ENCODE measurements around the gene OLIG2. TPM values are rescaled to one million over a fixed set of nuclear protein-coding genes. Genes with fewer than 3 reads are reported as not detected.

The OLIG2 gene
- total and polyA plus RNA-seq, 2 donors (not counting 3 experiments of a cell fraction or from before 2014, with no cell fraction given) = not detected

GRCh38 chr21:33059380-33059841 is 33.7 kb downstream of the OLIG2 start:
- no peaks in the 10 kb centered on the region for H3K9me1 ChIP-seq (replicated peaks; ENCODE audit: control insufficient read depth, extremely low read depth, insufficient read depth, low read length)
- H3K27me3 ChIP-seq (ENCODE audit: control insufficient read depth in 2 of 2, insufficient read depth in 2 of 2, low read length in 2 of 2) = peaks cover 29 to 35% of the 10 kb centered on the region in 2 experiments

More at GRCh38 chr21:33059380-33059841, 33.7 kb downstream of the OLIG2 start:
- H3K4me1 ChIP-seq (ENCODE audit: control insufficient read depth, extremely low read depth, insufficient read depth, low read length) = peaks cover 2% of the 10 kb centered on the region
- H3K9ac ChIP-seq (replicated peaks; ENCODE audit: extremely low read depth, insufficient read depth, low read length) = no peak overlapping the region
- dilution Hi-C loops (cut with MboI; ENCODE audit: extremely low pct_ligation_motif_present, low sequenced_read_pairs) = no loop called here
- no TSS peak for BruUV-seq (replicated peaks)
- no peak overlapping the region for H2AFZ ChIP-seq (ENCODE audit: low read depth, low read length)
- H3K36me3 ChIP-seq (ENCODE audit: control insufficient read depth in 2 of 2, extremely low read depth in 1 of 2, insufficient read depth in 2 of 2, low read length in 2 of 2) = no peaks in the 10 kb centered on the region
- CTCF ChIA-PET = no interaction called here
- FAIRE-seq (peak; percentile 46), DNase-seq (ENCODE audit: low read depth, low spot score) (no peak)
- H3K9me3 ChIP-seq (replicated peaks; ENCODE audit: control insufficient read depth, insufficient read depth, low read length) = no peaks in the 10 kb centered on the region
- H4K20me1 ChIP-seq (replicated peaks; ENCODE audit: control insufficient read depth, extremely low read depth, insufficient read depth, low read length) = no peaks in the 10 kb centered on the region
- POLR2A ChIA-PET = no interaction called here
- no peak overlapping the region for H3K4me3 ChIP-seq (replicated peaks in 1 of 3; ENCODE audit: insufficient read depth in 1 of 3, low read depth in 1 of 3, low read length in 3 of 3)
- no peak overlapping the region for H3K27ac ChIP-seq (ENCODE audit: insufficient read depth, low read depth, low read length)
- H3K79me2 ChIP-seq (ENCODE audit: control insufficient read depth, insufficient read depth, low read length) = no peaks in the 10 kb centered on the region
- no peak overlapping the region for H3K4me2 ChIP-seq (ENCODE audit: insufficient read depth, low read length)
- TF ChIP-seq MYC (IDR thresholded peaks at IDR 0.05; ENCODE audit: low read depth, low read length) (no peak), JUN (IDR thresholded peaks at IDR 0.05; ENCODE audit: borderline replicate concordance, insufficient read depth, insufficient read length, low read depth) (no peak), GATA2 (IDR thresholded peaks at IDR 0.05; ENCODE audit: insufficient read depth, insufficient read length, low read depth, low read length) (no peak), MAX (IDR thresholded peaks at IDR 0.05; ENCODE audit: insufficient read depth, insufficient read length) (no peak), POLR2A (IDR thresholded peaks at IDR 0.05; ENCODE audit: low read depth, low read length) (no peak), EZH2 (IDR thresholded peaks at IDR 0.05; ENCODE audit: borderline replicate concordance, low read depth, low read length, severe bottlenecking) (no peak), FOS (IDR thresholded peaks at IDR 0.05; ENCODE audit: borderline replicate concordance, insufficient read depth, low read length) (no peak), CTCF (IDR thresholded peaks at IDR 0.05; ENCODE audit: extremely low read depth in 1 of 2, insufficient read depth in 1 of 2, low read depth in 1 of 2, low read length in 2 of 2) (no peak), POLR2AphosphoS5 (IDR thresholded peaks at IDR 0.05; ENCODE audit: insufficient read depth, low read depth, low read length) (no peak)
- intact Hi-C loops (cut with micrococcal nuclease) = no loop called here

All from endothelial cell of umbilical vein (primary cell).